Skeletal muscle tissue (tissue), 4 donors: Measurements from ENCODE around the gene FRMD1. TPM values are rescaled to one million over a fixed set of nuclear protein-coding genes. Genes with fewer than 3 reads are reported as not detected.

ENCODE experiments used
- H3K27ac ChIP-seq: one replicate; pipeline ENCODE4 v1.7.0; 2013; ENCODE audit warnings: mild to moderate bottlenecking, low read depth, low read length, inconsistent platforms
- H3K27me3 ChIP-seq, 3 donors: one replicate each; pipeline ENCODE4 v1.7.0; 2013; ENCODE audit warnings: low read length in 3 of 3; ENCODE audit not compliant: control insufficient read depth in 3 of 3, insufficient read depth in 3 of 3
- H3K36me3 ChIP-seq, 3 donors: one replicate each; pipeline ENCODE4 v1.7.0; 2013; ENCODE audit warnings: low read length in 3 of 3; ENCODE audit not compliant: control insufficient read depth in 3 of 3, insufficient read depth in 3 of 3
- H3K4me1 ChIP-seq, 3 donors: one replicate each; pipeline ENCODE4 v1.7.0; 2013; ENCODE audit warnings: low read length in 3 of 3, mild to moderate bottlenecking in 3 of 3; ENCODE audit not compliant: control insufficient read depth in 3 of 3, insufficient read depth in 3 of 3
- H3K4me3 ChIP-seq, 3 donors: one replicate each; pipeline ENCODE4 v1.7.0; 2013; ENCODE audit warnings: low read length in 3 of 3
- H3K9ac ChIP-seq, 3 donors: one replicate each; pipeline ENCODE4 v1.7.0; 2013; ENCODE audit warnings: low read length in 3 of 3, mild to moderate bottlenecking in 3 of 3, moderate library complexity in 2 of 3, low read depth in 1 of 3
- H3K9me3 ChIP-seq, 3 donors: one replicate each; pipeline ENCODE4 v1.7.0; 2013; ENCODE audit warnings: low read length in 3 of 3; ENCODE audit not compliant: control insufficient read depth in 3 of 3
- total RNA-seq: library from RNA; depleted of rRNA; stranded (reverse); fragments of >200 nt; gene quantifications from one replicate; pipeline ENCODE4 v1.2.3, GENCODE V29; 2014
- donor health status: Osteomylitis.

Gene FRMD1
- total RNA-seq, 1 donor from 2014 or later: not detected

GRCh38 chr6:168096271-168096764 lies 17.3 kb upstream of the FRMD1 start:
- Histone ChIP-seq H3K4me3 (no peak overlapping the region), H3K9ac (no peak overlapping the region), H3K4me1 (peaks cover 6 to 15% (median 15%) of the 10 kb centered on the region in 3 donors), H3K27ac (no peak overlapping the region), H3K27me3 (peaks cover 4 to 26% (median 10%) of the 10 kb centered on the region in 3 donors), H3K36me3 (no peaks in the 10 kb centered on the region), H3K9me3 (peaks cover 0 to 4% (median 0%) of the 10 kb centered on the region in 3 donors)

DNA sequence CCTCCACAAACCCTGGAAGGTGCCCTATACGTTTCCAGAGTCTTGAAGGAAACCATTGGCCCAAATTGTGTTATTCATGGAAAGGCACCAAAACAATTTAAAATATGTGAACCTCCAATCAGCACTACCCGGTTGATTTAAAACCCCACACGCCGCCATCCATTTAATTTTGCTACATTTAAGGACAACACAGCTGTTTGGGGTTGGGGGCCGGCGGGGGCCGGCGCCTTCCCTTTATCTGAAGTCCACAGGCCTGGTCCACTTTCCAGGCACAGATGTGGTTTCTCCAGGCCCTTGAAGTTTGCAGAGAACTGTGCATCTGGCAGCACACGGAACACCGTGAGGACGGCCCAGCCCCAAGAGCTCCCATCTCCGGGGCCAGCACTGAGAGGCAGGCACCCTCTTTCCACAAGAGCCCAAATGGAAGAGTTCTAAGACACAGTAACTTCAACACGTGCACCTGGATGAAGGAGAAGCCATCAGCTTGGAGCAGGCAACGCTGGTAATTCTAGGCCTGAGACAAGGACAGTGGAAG lies 16.8 kb upstream of the FRMD1 start:
- Histone ChIP-seq H3K4me1 (peaks cover 6 to 15% (median 15%) of the 10 kb centered on the region in 3 donors), H3K27ac (no peak overlapping the region), H3K4me3 (no peak overlapping the region), H3K9ac (no peak overlapping the region), H3K36me3 (no peaks in the 10 kb centered on the region), H3K9me3 (peaks cover 0 to 4% (median 0%) of the 10 kb centered on the region in 3 donors), H3K27me3 (peaks cover 4 to 25% (median 6%) of the 10 kb centered on the region in 3 donors)

DNA sequence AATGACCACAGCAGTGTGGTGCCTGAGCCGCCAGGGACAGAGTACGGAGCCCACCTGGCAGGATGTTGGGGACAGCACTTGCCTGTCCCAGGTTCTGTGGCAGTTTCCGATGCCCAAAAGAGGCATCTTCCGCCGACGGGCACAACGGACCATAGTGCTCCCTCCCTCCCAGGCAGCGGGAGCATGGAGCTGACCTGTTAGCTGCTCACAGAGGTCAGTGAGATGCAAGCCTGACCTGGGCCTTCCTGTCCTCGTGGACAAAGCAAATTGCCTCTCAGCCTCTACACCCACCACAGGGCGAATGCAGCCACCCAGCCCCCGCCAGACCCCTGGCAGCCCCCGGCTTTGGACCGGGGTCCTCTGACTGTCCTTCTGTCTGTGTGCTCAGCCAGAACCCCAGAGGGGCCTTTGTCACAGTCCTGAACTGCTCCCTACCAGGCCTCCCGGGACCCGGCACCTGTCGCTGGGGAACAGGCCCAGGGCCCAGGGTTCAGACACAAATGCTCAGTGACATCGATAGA lies 16.2 kb upstream of the FRMD1 start:
- Histone ChIP-seq H3K27me3 (peaks cover 0 to 20% (median 6%) of the 10 kb centered on the region in 3 donors), H3K36me3 (no peaks in the 10 kb centered on the region), H3K4me1 (peaks cover 6 to 15% (median 15%) of the 10 kb centered on the region in 3 donors)

DNA sequence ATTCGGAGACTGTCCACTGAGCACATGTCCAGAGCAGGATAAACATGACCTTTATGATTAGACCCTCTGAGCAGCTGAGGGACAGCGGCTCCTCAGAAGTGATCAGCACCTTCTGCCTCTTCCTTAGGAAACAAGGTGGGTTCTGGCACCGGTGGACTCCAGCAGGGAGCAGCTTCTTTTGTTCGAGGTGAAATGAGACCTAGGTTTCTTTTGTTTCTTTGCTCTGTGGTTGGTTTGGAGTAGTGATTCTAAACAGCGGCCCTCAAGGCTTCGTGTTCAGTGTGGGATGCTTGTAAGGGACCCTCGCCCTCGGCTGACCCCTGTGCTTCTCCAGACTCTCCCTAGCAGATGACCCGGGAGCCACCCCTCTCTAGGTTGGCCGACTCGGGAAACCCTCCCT lies 14.6 kb upstream of the FRMD1 start:
- H3K27ac ChIP-seq: no peak overlapping the region
- peaks cover 11 to 23% (median 17%) of the 10 kb centered on the region in 3 donors for H3K4me1 ChIP-seq
- H3K9ac ChIP-seq: no peak overlapping the region
- peaks cover 0 to 9% (median 8%) of the 10 kb centered on the region in 3 donors for H3K27me3 ChIP-seq
- H3K36me3 ChIP-seq: no peaks in the 10 kb centered on the region
- peaks cover 0 to 4% (median 0%) of the 10 kb centered on the region in 3 donors for H3K9me3 ChIP-seq
- no peak overlapping the region for H3K4me3 ChIP-seq

More for the DNA sequence above, 16.2 kb upstream of the FRMD1 start:
- Histone ChIP-seq H3K27ac (no peak overlapping the region), H3K9ac (no peak overlapping the region), H3K9me3 (peaks cover 0 to 4% (median 0%) of the 10 kb centered on the region in 3 donors), H3K4me3 (no peak overlapping the region)

DNA sequence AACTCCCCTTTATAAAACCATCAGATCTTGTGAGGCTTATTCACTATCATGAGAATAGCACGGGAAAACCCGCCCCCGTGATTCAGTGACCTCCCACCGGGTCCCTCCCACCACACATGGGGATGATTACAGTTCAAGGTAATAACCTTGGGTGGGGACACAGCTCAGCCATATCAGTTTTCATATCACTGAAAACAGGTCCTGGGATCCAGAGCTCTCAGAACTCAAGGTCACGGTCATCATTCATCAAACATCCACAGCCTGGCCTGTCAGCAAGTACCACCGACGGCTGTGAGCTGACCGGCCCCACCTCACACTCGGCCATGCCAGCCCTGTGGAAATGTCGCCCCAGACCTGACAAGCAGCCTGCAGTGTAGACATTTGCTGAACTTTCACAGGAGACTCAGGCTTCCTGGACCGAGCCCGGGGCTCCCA lies 14.1 kb upstream of the FRMD1 start:
- peaks cover 0 to 4% (median 0%) of the 10 kb centered on the region in 3 donors for H3K9me3 ChIP-seq
- peaks cover 0 to 9% (median 3%) of the 10 kb centered on the region in 3 donors for H3K27me3 ChIP-seq
- H3K4me1 ChIP-seq: peaks cover 17 to 23% (median 18%) of the 10 kb centered on the region in 3 donors
- no peak overlapping the region for H3K9ac ChIP-seq
- H3K4me3 ChIP-seq: no peak overlapping the region
- no peak overlapping the region for H3K27ac ChIP-seq
- no peaks in the 10 kb centered on the region for H3K36me3 ChIP-seq

DNA sequence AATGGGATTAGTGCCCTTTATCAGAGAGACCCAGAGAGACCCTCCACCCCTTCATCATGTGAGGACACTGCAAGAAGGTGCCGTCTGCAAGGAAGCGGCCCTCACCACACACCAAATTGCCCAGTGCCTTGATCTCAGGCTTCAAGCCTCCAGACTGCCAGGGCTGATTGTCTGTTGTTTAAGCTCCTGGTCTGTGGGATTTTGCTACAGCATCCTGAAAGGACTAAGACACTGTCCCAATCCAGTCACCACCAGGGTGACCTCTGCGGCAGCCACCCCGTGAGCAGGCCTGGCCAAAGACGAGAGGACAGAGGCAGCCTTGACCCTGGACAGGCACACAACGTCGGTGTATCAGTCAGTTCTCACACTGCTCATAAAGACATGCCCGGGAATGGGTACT lies 13.5 kb upstream of the FRMD1 start:
- peaks cover 0 to 9% (median 3%) of the 10 kb centered on the region in 3 donors for H3K27me3 ChIP-seq
- peaks cover 0 to 4% (median 0%) of the 10 kb centered on the region in 3 donors for H3K9me3 ChIP-seq
- no peak overlapping the region for H3K9ac ChIP-seq
- peaks cover 16 to 23% (median 19%) of the 10 kb centered on the region in 3 donors for H3K4me1 ChIP-seq
- H3K4me3 ChIP-seq: no peak overlapping the region
- no peaks in the 10 kb centered on the region for H3K36me3 ChIP-seq
- no peak overlapping the region for H3K27ac ChIP-seq

GRCh38 chr6:168091381-168092264 lies 12.6 kb upstream of the FRMD1 start:
- peaks cover 12 to 20% (median 15%) of the 10 kb centered on the region in 3 donors for H3K4me1 ChIP-seq
- H3K4me3 ChIP-seq: no peak overlapping the region
- H3K9me3 ChIP-seq: peaks cover 0 to 4% (median 0%) of the 10 kb centered on the region in 3 donors
- no peaks in the 10 kb centered on the region for H3K36me3 ChIP-seq
- H3K9ac ChIP-seq: no peak overlapping the region
- H3K27me3 ChIP-seq: peaks cover 0 to 9% (median 3%) of the 10 kb centered on the region in 3 donors
- no peak overlapping the region for H3K27ac ChIP-seq

GRCh38 chr6:168090706-168091105 lies 11.7 kb upstream of the FRMD1 start:
- peaks cover 0 to 9% (median 3%) of the 10 kb centered on the region in 3 donors for H3K27me3 ChIP-seq
- no peak overlapping the region for H3K9ac ChIP-seq
- no peaks in the 10 kb centered on the region for H3K36me3 ChIP-seq
- no peak overlapping the region for H3K27ac ChIP-seq
- H3K9me3 ChIP-seq: peaks cover 0 to 4% (median 0%) of the 10 kb centered on the region in 3 donors
- H3K4me3 ChIP-seq: no peak overlapping the region
- H3K4me1 ChIP-seq: peaks cover 12 to 20% (median 15%) of the 10 kb centered on the region in 3 donors

- peaks cover 0 to 9% (median 3%) of the 10 kb centered on the region in 3 donors for H3K27me3 ChIP-seq
- no peaks in the 10 kb centered on the region for H3K36me3 ChIP-seq
- no peak overlapping the region for H3K9ac ChIP-seq
- peaks cover 12 to 20% (median 15%) of the 10 kb centered on the region in 3 donors for H3K4me1 ChIP-seq
- H3K4me3 ChIP-seq: no peak overlapping the region
- H3K27ac ChIP-seq: no peak overlapping the region
- peaks cover 0 to 4% (median 0%) of the 10 kb centered on the region in 3 donors for H3K9me3 ChIP-seq
Observed at GRCh38 chr6:168090064-168090690, 11.2 kb upstream of the FRMD1 start.
